CD8-positive, alpha-beta memory T cell (primary cell): ENCODE measurements around the gene TNRC6C. TPM values are rescaled to one million over a fixed set of nuclear protein-coding genes. Genes with fewer than 3 reads are reported as not detected.

Experiments
- CTCF ChIA-PET: fragments of 350-600 bp; sonication (Branson Sonifier 250); formaldehyde crosslinking; loops from one replicate; lab custom pipeline; 2021; ENCODE audit warnings: antibody characterized with exemption; lab: Charles Lee
- POLR2A ChIA-PET: fragments of 350-600 bp; sonication (Branson Sonifier 250); formaldehyde crosslinking; loops from one replicate; lab custom pipeline; 2021; ENCODE audit warnings: antibody characterized with exemption; lab: Charles Lee
- DNase-seq, 5 donors: peaks; one replicate each; pipeline versions ENCODE4 v3.0.0 to v3.0.0-alpha.2; 2020 to 2022; ENCODE audit warnings: mixed read lengths in 1 of 5
- H3K27ac ChIP-seq: one replicate; pipeline ENCODE4 v1.7.0; 2013; ENCODE audit warnings: low read depth, mild to moderate bottlenecking, low read length, moderate library complexity
- H3K27me3 ChIP-seq: 2 replicates; pipeline ENCODE4 v1.7.0; 2013; ENCODE audit warnings: low read length, mild to moderate bottlenecking; ENCODE audit not compliant: insufficient read depth, poor library complexity, severe bottlenecking
- H3K36me3 ChIP-seq: 2 replicates; pipeline ENCODE4 v1.7.0; 2013; ENCODE audit warnings: mild to moderate bottlenecking, low read length, moderate library complexity; ENCODE audit not compliant: insufficient read depth
- H3K4me1 ChIP-seq: 2 replicates; pipeline ENCODE4 v1.7.0; 2013; ENCODE audit warnings: mild to moderate bottlenecking, low read length, moderate library complexity; ENCODE audit not compliant: insufficient read depth
- H3K4me3 ChIP-seq: 2 replicates; pipeline ENCODE4 v1.7.0; 2013; ENCODE audit warnings: mild to moderate bottlenecking, low read length
- H3K9me3 ChIP-seq: 2 replicates; pipeline ENCODE4 v1.7.0; 2013; ENCODE audit warnings: mild to moderate bottlenecking, low read length
- H3K27ac Mint-ChIP-seq, 8 donors: one replicate each; pipeline ENCODE4 v1.8.0; 2020 to 2021; ENCODE audit warnings: mixed read lengths in 8 of 8, mild to moderate bottlenecking in 6 of 8, inconsistent platforms in 3 of 8, moderate library complexity in 3 of 8
- H3K27me3 Mint-ChIP-seq, 2 donors: one replicate each; pipeline ENCODE4 v1.8.0; 2020 to 2021; ENCODE audit warnings: mixed read lengths in 2 of 2, mild to moderate bottlenecking in 1 of 2, moderate library complexity in 1 of 2
- H3K36me3 Mint-ChIP-seq, 3 donors: one replicate each; pipeline ENCODE4 v1.8.0; 2020 to 2021; ENCODE audit warnings: mixed read lengths in 3 of 3, inconsistent platforms in 1 of 3, mild to moderate bottlenecking in 1 of 3
- H3K4me1 Mint-ChIP-seq, 3 donors: one replicate each; pipeline ENCODE4 v1.8.0; 2020 to 2021; ENCODE audit warnings: mixed read lengths in 3 of 3, inconsistent platforms in 1 of 3, mild to moderate bottlenecking in 1 of 3
- H3K4me3 Mint-ChIP-seq, 7 donors: one replicate each; pipeline ENCODE4 v1.8.0; 2020 to 2021; ENCODE audit warnings: mixed read lengths in 7 of 7, mild to moderate bottlenecking in 6 of 7, moderate library complexity in 4 of 7, inconsistent platforms in 2 of 7
- H3K9me3 Mint-ChIP-seq, 5 donors: one replicate each; pipeline ENCODE4 v1.8.0; 2020 to 2022; ENCODE audit warnings: mixed read lengths in 5 of 5, mild to moderate bottlenecking in 3 of 5, moderate library complexity in 2 of 5, inconsistent platforms in 1 of 5
- polyA plus RNA-seq: library from polyadenylated mRNA; unstranded; fragments of 300-500 nt; fragmentation: Illumina TruSeq; gene quantifications from one replicate; pipeline ENCODE4 v1.2.3, GENCODE V29; 2021
- total RNA-seq, 2 experiments: library from RNA; stranded (reverse); gene quantifications; one replicate each; pipeline ENCODE4 v1.2.3, GENCODE V29; 2021

The TNRC6C gene
- total and polyA plus RNA-seq, 3 experiments from 2014 or later: 7.4 to 28.1 (median 25.9) TPM

DNA sequence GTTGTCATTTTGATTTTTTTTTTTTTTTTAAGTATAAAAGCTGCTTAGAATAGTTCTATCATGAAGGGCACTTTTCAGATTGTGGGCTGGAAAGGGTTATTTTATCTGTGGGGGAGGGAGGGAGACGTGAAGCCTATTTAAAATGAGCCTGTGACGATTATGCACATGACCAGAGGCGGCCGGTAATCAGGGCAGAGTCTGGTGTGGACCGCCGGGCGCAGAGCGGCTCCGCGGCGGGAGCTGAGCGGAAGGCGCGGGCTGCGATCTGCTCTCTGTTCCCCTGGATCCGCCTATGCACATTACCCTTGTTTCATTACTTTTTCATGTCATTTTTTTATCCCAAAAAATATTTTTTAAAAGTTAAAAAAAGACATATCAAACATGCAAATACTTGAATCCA is 146.6 kb downstream of the TNRC6C start:
- ChIA-PET CTCF (no interaction called here), POLR2A (no interaction called here)

DNA sequence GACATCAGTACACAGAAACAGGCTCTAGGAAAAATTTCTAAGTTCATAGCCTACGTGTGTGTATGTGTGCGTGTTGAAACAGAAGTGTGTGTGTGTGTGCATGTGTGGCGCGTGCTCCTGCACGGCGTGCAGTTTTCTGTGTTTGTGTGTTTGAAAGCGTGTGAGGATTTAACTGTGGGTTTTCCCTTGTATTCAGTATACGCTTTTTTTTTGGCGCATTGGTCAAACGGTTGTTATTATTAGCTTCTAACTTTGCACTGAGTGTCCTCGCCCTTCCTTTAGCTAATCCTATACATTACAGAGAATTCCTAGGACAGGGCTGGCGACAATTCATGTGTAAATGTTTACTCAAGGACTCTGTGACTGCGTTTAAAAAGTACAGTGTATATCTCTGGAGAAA is 147.0 kb downstream of the TNRC6C start:
- Histone ChIP-seq H3K4me3 (no peak overlapping the region), H3K9me3 (no peaks in the 10 kb centered on the region), H3K27ac (no peak overlapping the region), H3K4me1 (peaks cover 5% of the 10 kb centered on the region), H3K36me3 (peaks cover 38% of the 10 kb centered on the region), H3K27me3 (no peaks in the 10 kb centered on the region)
- Mint-ChIP-seq H3K27ac (no peak overlapping the region), H3K4me1 (peaks cover 3 to 25% (median 10%) of the 10 kb centered on the region in 3 donors), H3K4me3 (no peak overlapping the region), H3K9me3 (no peaks in the 10 kb centered on the region), H3K27me3 (peaks cover 0 to 2% of the 10 kb centered on the region in 2 donors), H3K36me3 (peaks cover 7 to 81% (median 7%) of the 10 kb centered on the region in 3 donors)
- POLR2A ChIA-PET: no interaction called here
- CTCF ChIA-PET: interaction anchor here (1.8 kb wide), 1 partner anchor 30 kb away, joined by 7 read pairs; no protein-coding TSS in a partner anchor
- DNase-seq: no peak

More for the DNA sequence above, 146.6 kb downstream of the TNRC6C start:
- peaks cover 2 to 21% (median 8%) of the 10 kb centered on the region in 3 donors for H3K4me1 Mint-ChIP-seq
- H3K4me3 ChIP-seq: no peak overlapping the region
- peaks cover 5% of the 10 kb centered on the region for H3K4me1 ChIP-seq
- H3K27me3 Mint-ChIP-seq: no peaks in the 10 kb centered on the region
- no peak for DNase-seq
- peaks cover 7 to 81% (median 9%) of the 10 kb centered on the region in 3 donors for H3K36me3 Mint-ChIP-seq
- H3K4me3 Mint-ChIP-seq: no peak overlapping the region
- H3K9me3 Mint-ChIP-seq: no peaks in the 10 kb centered on the region
- no peaks in the 10 kb centered on the region for H3K9me3 ChIP-seq
- H3K27ac ChIP-seq: no peak overlapping the region
- H3K27ac Mint-ChIP-seq: peak overlapping the region in 2 of 8 donors; percentile 26 to 27
- H3K36me3 ChIP-seq: peaks cover 36% of the 10 kb centered on the region
- H3K27me3 ChIP-seq: no peaks in the 10 kb centered on the region

DNA sequence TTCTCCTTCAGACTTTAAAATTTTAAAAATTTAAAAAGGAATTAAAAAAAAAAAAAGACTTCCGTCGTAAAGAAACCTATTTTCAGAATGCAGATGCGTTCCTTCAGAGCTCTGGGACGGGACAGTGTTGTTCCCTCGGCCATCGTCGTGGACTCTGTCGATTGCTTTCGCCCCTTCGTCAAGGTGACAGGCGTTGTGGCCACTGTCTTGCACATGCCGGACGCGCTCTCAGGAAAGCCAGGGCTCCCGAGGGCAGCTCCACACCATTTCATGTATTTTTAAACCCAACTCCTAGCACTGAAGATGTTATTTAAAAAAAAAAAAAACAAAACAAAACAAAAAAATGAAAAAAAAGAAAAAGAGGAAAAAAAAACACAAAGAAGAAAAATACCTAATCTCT is 147.7 kb downstream of the TNRC6C start:
- DNase-seq: no peak
- Mint-ChIP-seq H3K9me3 (no peaks in the 10 kb centered on the region), H3K4me1 (peaks cover 7 to 31% (median 17%) of the 10 kb centered on the region in 3 donors), H3K36me3 (peaks cover 6 to 83% (median 7%) of the 10 kb centered on the region in 3 donors), H3K27me3 (peaks cover 0 to 3% of the 10 kb centered on the region in 2 donors), H3K27ac (peak overlapping the region in 1 of 8 donors; percentile 12), H3K4me3 (no peak overlapping the region)
- H3K9me3 ChIP-seq: no peaks in the 10 kb centered on the region
- POLR2A ChIA-PET: interaction anchor here (0.5 to 0.6 kb wide), 3 partner anchors 20 to 237 kb away, joined by 3 to 5 read pairs (median 4); no protein-coding TSS in a partner anchor
- peaks cover 5% of the 10 kb centered on the region for H3K4me1 ChIP-seq
- no peak overlapping the region for H3K4me3 ChIP-seq
- H3K27me3 ChIP-seq: no peaks in the 10 kb centered on the region
- H3K27ac ChIP-seq: no peak overlapping the region
- peaks cover 44% of the 10 kb centered on the region for H3K36me3 ChIP-seq
- CTCF ChIA-PET: interaction anchor here (1.4 to 1.8 kb wide), 2 partner anchors 29 to 70 kb away, joined by 4 to 7 read pairs; no protein-coding TSS in a partner anchor

DNA sequence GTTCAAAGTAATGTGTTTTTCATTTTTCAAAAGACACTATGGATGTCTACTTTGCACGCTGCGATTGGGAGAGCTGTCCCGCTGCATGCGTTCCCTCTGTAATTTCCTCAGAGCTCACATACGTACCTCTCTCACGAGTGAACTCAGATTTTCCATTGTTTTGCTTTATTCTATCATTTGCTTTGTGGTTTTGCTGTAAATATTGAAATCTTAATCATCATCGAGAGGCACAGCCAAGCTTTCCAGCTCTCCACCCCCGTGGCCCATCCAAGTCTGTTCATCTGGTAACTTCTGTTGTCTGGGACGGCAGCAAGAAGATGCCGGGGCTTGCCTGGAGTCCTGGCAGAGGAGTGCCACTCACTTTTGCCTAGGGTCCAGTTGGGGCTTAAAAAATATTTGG is 149.0 kb downstream of the TNRC6C start:
- Histone ChIP-seq H3K36me3 (peaks cover 46% of the 10 kb centered on the region), H3K4me3 (no peak overlapping the region), H3K27ac (no peak overlapping the region), H3K27me3 (no peaks in the 10 kb centered on the region), H3K9me3 (no peaks in the 10 kb centered on the region), H3K4me1 (peaks cover 6% of the 10 kb centered on the region)
- DNase-seq: no peak
- Mint-ChIP-seq H3K27ac (peak overlapping the region in 4 of 8 donors; percentile 29 to 63 (median 46)), H3K27me3 (peaks cover 0 to 3% of the 10 kb centered on the region in 2 donors), H3K4me3 (no peak overlapping the region), H3K9me3 (no peaks in the 10 kb centered on the region), H3K4me1 (peaks cover 8 to 35% (median 19%) of the 10 kb centered on the region in 3 donors), H3K36me3 (peaks cover 1 to 79% (median 5%) of the 10 kb centered on the region in 3 donors)
- ChIA-PET POLR2A (interaction anchor here (0.6 to 1.2 kb wide), 2 partner anchors 32 to 69 kb away, joined by 5 to 9 read pairs; no protein-coding TSS in a partner anchor), CTCF (interaction anchor here (1.8 kb wide), 1 partner anchor 28 kb away, joined by 7 read pairs; no protein-coding TSS in a partner anchor)

DNA sequence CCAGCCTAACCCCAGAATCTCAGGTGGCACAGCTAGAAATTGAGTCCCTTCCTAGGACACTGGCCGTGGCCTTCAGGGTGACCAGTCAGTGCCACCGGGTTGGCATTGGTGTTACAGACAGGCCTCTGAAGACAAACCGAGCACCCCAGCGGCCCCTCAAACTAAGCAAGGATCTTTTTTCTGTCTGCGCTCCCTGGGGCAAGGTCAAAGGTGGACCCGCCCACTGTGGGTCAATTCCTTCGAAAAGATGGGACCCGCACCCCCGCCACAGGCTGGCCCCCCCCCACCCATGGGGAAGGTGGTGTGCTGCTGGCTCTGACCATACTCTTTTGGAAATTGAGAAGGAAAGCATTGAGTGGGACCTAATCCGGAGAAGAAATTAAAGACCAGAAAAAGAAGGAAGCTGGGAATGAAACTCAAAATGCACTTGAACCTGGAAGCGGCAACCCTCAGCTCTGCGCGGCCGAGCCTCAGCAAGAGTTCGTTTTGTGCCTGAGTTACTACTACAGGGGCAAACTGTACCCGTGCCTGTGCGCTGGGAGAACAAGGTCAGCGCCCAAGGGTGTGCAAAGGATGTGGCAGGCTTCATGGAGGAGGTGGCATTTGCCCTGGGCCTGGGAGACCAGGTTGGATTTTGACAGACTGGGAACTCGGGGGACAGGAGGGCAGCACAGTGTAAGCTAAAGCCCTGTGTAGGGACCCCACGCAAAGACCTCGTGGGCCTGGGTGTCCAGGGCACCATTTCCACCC is 149.6 kb downstream of the TNRC6C start:
- Mint-ChIP-seq H3K4me1 (peaks cover 12 to 42% (median 25%) of the 10 kb centered on the region in 3 donors), H3K4me3 (no peak overlapping the region), H3K27ac (peak overlapping the region in 4 of 8 donors; percentile 9 to 39 (median 28)), H3K36me3 (peaks cover 3 to 80% (median 7%) of the 10 kb centered on the region in 3 donors), H3K9me3 (no peaks in the 10 kb centered on the region), H3K27me3 (peaks cover 0 to 3% of the 10 kb centered on the region in 2 donors)
- H3K9me3 ChIP-seq: no peaks in the 10 kb centered on the region
- ChIA-PET POLR2A (interaction anchor here (0.5 to 1.2 kb wide), 2 partner anchors 26 to 42 kb away, joined by 3 to 5 read pairs; no protein-coding TSS in a partner anchor), CTCF (interaction anchor here (1.0 to 7.5 kb wide), 4 partner anchors 17 to 68 kb away, joined by 3 to 100 read pairs (median 4); partner anchors contain the start of gene TMC8)
- DNase-seq: no peak
- H3K27me3 ChIP-seq: no peaks in the 10 kb centered on the region
- no peak overlapping the region for H3K4me3 ChIP-seq
- H3K36me3 ChIP-seq: peaks cover 52% of the 10 kb centered on the region
- H3K4me1 ChIP-seq: peaks cover 13% of the 10 kb centered on the region
- no peak overlapping the region for H3K27ac ChIP-seq

DNA sequence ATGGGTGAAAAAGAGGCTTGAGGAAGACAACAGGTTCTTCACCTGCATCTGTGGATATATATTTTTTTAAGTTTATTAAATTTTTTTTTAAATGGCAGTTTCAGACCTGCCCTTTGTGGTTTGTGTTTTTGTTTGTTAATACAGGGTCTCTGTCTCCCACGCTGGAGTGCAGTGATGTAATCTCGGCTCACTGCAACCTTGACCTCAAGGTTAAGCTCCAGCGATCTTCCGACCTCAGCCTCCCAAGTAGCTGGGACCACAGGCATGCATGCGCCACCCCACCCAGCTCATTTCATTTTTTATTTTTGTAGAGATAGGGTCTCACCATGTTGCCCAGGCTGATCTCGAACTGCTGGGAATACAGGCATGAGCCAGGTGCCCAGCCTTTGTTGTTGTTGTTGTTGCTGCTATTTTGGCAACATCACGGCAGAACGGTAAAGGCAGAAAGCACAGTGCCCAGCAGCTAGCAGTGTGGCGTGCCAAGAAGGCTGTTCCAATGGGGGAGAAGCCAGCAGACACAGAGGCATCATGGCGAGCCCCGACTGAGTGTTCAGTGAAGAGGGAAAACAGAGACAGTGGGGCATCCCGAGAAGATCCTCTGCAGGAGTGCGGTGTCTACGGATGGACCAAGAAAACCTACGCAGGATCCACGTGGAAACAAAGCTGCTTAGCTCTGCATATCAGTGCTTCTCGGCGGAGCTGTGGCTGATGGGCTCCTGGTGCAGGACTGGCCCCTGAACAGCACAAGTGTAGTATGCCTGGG is 150.4 kb downstream of the TNRC6C start:
- Histone ChIP-seq H3K9me3 (no peaks in the 10 kb centered on the region), H3K27ac (no peak overlapping the region), H3K36me3 (peaks cover 52% of the 10 kb centered on the region), H3K4me1 (peaks cover 21% of the 10 kb centered on the region), H3K4me3 (no peak overlapping the region), H3K27me3 (no peaks in the 10 kb centered on the region)
- POLR2A ChIA-PET: interaction anchor here (1.2 kb wide), 1 partner anchor 26 kb away, joined by 5 read pairs; no protein-coding TSS in a partner anchor
- H3K4me3 Mint-ChIP-seq: no peak overlapping the region
- peaks cover 18 to 50% (median 32%) of the 10 kb centered on the region in 3 donors for H3K4me1 Mint-ChIP-seq
- H3K27ac Mint-ChIP-seq: peak overlapping the region in 4 of 8 donors; percentile 14 to 76 (median 42)
- no peaks in the 10 kb centered on the region for H3K9me3 Mint-ChIP-seq
- DNase-seq: no peak
- H3K36me3 Mint-ChIP-seq: peaks cover 4 to 80% (median 9%) of the 10 kb centered on the region in 3 donors
- CTCF ChIA-PET: interaction anchor here (1.0 to 7.5 kb wide), 4 partner anchors 16 to 67 kb away, joined by 3 to 100 read pairs (median 4); partner anchors contain the start of gene TMC8
- peaks cover 0 to 5% of the 10 kb centered on the region in 2 donors for H3K27me3 Mint-ChIP-seq

DNA sequence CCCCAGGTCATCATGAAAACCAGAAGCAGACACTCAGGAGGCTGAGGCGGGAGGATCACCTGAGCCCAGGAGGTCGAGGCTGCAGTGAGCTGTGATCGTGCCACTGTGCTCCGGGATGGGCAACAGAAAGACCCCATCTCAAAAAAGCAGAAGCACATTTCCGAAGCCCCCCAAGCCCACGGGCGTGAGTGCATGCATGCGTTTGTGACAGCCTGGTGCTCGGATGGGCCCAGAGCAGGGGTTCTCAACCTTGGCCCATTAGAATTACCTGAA is 150.9 kb downstream of the TNRC6C start:
- H3K4me1 Mint-ChIP-seq: peaks cover 24 to 55% (median 37%) of the 10 kb centered on the region in 3 donors
- ChIA-PET POLR2A (interaction anchor here (1.2 kb wide), 1 partner anchor 25 kb away, joined by 5 read pairs; no protein-coding TSS in a partner anchor), CTCF (interaction anchor here (1.1 to 7.5 kb wide), 4 partner anchors 16 to 34 kb away, joined by 3 to 100 read pairs (median 4); partner anchors contain the start of gene TMC8)
- Histone ChIP-seq H3K27ac (no peak overlapping the region), H3K4me1 (peaks cover 26% of the 10 kb centered on the region), H3K9me3 (no peaks in the 10 kb centered on the region), H3K36me3 (peaks cover 52% of the 10 kb centered on the region), H3K4me3 (no peak overlapping the region), H3K27me3 (no peaks in the 10 kb centered on the region)
- H3K4me3 Mint-ChIP-seq: no peak overlapping the region
- H3K27ac Mint-ChIP-seq: peak overlapping the region in 1 of 8 donors; percentile 14
- peaks cover 0 to 5% of the 10 kb centered on the region in 2 donors for H3K27me3 Mint-ChIP-seq
- DNase-seq: no peak
- H3K36me3 Mint-ChIP-seq: peaks cover 4 to 80% (median 9%) of the 10 kb centered on the region in 3 donors
- no peaks in the 10 kb centered on the region for H3K9me3 Mint-ChIP-seq
